Keratinocyte (primary cell): Measurements from ENCODE around the gene TNFRSF6B.

Experiments used
- CTCF ChIP-seq, 3 experiments: IDR thresholded peaks in 1 of 3; conservative IDR thresholded peaks in 1 of 3; optimal IDR thresholded peaks in 1 of 3; 2 replicates in 2 of 3; 3 replicates in 1 of 3; pipeline versions ENCODE3 to v1.5.1; 2011; ENCODE audit warnings: low read length in 3 of 3, mild to moderate bottlenecking in 3 of 3, moderate library complexity in 2 of 3, control low read depth in 1 of 3, inconsistent platforms in 1 of 3; ENCODE audit not compliant: insufficient read depth in 2 of 3; ENCODE audit errors: extremely low read depth in 1 of 3
- EZH2 ChIP-seq: IDR thresholded peaks from one replicate; pipeline ENCODE4 v1.6.1; 2012; ENCODE audit warnings: inconsistent platforms, mild to moderate bottlenecking, low read length, moderate library complexity

GRCh38 chr20:63702751-63703470 lies 6.5 kb downstream of the TNFRSF6B start:
- TF ChIP-seq CTCF (optimal IDR thresholded peaks at IDR 0.05 in 1 of 3, IDR thresholded peaks at IDR 0.05 in 1 of 3, conservative IDR thresholded peaks at IDR 0.05 in 1 of 3; ENCODE audit: extremely low read depth in 1 of 3, insufficient read depth in 2 of 3, low read length in 3 of 3) (no peak), EZH2 (no peak)
